ENCODE results near the gene DCD.

Gene DCD

GRCh38 chr12:54625598-54625997 is 22.6 kb downstream of the DCD start:
- H3K9ac ChIP-seq (ENCODE audit: low read depth, low read length) = no peak overlapping the region
- peaks cover 2% of the 10 kb centered on the region for H3K27me3 ChIP-seq (ENCODE audit: control insufficient read depth, insufficient read depth, low read length)
- H3K4me1 ChIP-seq (ENCODE audit: control insufficient read depth, insufficient read depth, low read length) = no peaks in the 10 kb centered on the region
- H3K9me3 ChIP-seq (ENCODE audit: control insufficient read depth, insufficient read depth, low read length) = peaks cover 6% of the 10 kb centered on the region
- H3K36me3 ChIP-seq (ENCODE audit: control insufficient read depth, insufficient read depth, low read length) = no peaks in the 10 kb centered on the region
- no peak overlapping the region for H3K4me3 ChIP-seq (ENCODE audit: low read depth, low read length)

- Histone ChIP-seq H3K4me1 (ENCODE audit: control insufficient read depth, insufficient read depth, low read length) (no peaks in the 10 kb centered on the region), H3K9me3 (ENCODE audit: control insufficient read depth, insufficient read depth, low read length) (peaks cover 6% of the 10 kb centered on the region), H3K27me3 (ENCODE audit: control insufficient read depth, insufficient read depth, low read length) (peaks cover 2% of the 10 kb centered on the region), H3K36me3 (ENCODE audit: control insufficient read depth, insufficient read depth, low read length) (no peaks in the 10 kb centered on the region), H3K4me3 (ENCODE audit: low read depth, low read length) (no peak overlapping the region), H3K9ac (ENCODE audit: low read depth, low read length) (no peak overlapping the region)
These were observed 23.6 kb downstream of the DCD start for GRCh38 chr12:54624315-54625279.

- peaks cover 2% of the 10 kb centered on the region for H3K27me3 ChIP-seq (ENCODE audit: control insufficient read depth, insufficient read depth, low read length)
- H3K9me3 ChIP-seq (ENCODE audit: control insufficient read depth, insufficient read depth, low read length) = peaks cover 2% of the 10 kb centered on the region
- H3K4me3 ChIP-seq (ENCODE audit: low read depth, low read length) = no peak overlapping the region
- H3K9ac ChIP-seq (ENCODE audit: low read depth, low read length) = no peak overlapping the region
- no peaks in the 10 kb centered on the region for H3K4me1 ChIP-seq (ENCODE audit: control insufficient read depth, insufficient read depth, low read length)
- H3K36me3 ChIP-seq (ENCODE audit: control insufficient read depth, insufficient read depth, low read length) = no peaks in the 10 kb centered on the region
These were observed 25.5 kb downstream of the DCD start for GRCh38 chr12:54622463-54623183.

GRCh38 chr12:54616933-54617680 is 31.1 kb downstream of the DCD start:
- Histone ChIP-seq H3K4me1 (ENCODE audit: control insufficient read depth, insufficient read depth, low read length) (no peaks in the 10 kb centered on the region), H3K4me3 (ENCODE audit: low read depth, low read length) (no peak overlapping the region), H3K36me3 (ENCODE audit: control insufficient read depth, insufficient read depth, low read length) (no peaks in the 10 kb centered on the region), H3K9me3 (ENCODE audit: control insufficient read depth, insufficient read depth, low read length) (no peaks in the 10 kb centered on the region), H3K27me3 (ENCODE audit: control insufficient read depth, insufficient read depth, low read length) (no peaks in the 10 kb centered on the region), H3K9ac (ENCODE audit: low read depth, low read length) (no peak overlapping the region)

GRCh38 chr12:54612225-54612750 is 35.9 kb downstream of the DCD start:
- H3K36me3 ChIP-seq (ENCODE audit: control insufficient read depth, insufficient read depth, low read length) = peaks cover 2% of the 10 kb centered on the region
- H3K4me1 ChIP-seq (ENCODE audit: control insufficient read depth, insufficient read depth, low read length) = no peaks in the 10 kb centered on the region
- H3K27me3 ChIP-seq (ENCODE audit: control insufficient read depth, insufficient read depth, low read length) = peaks cover 2% of the 10 kb centered on the region
- H3K9ac ChIP-seq (ENCODE audit: low read depth, low read length) = no peak overlapping the region
- H3K9me3 ChIP-seq (ENCODE audit: control insufficient read depth, insufficient read depth, low read length) = no peaks in the 10 kb centered on the region
- H3K4me3 ChIP-seq (ENCODE audit: low read depth, low read length) = no peak overlapping the region

GRCh38 chr12:54611715-54612149 is 36.4 kb downstream of the DCD start:
- H3K9ac ChIP-seq (ENCODE audit: low read depth, low read length) = no peak overlapping the region
- H3K4me1 ChIP-seq (ENCODE audit: control insufficient read depth, insufficient read depth, low read length) = no peaks in the 10 kb centered on the region
- no peak overlapping the region for H3K4me3 ChIP-seq (ENCODE audit: low read depth, low read length)
- H3K9me3 ChIP-seq (ENCODE audit: control insufficient read depth, insufficient read depth, low read length) = no peaks in the 10 kb centered on the region
- peaks cover 2% of the 10 kb centered on the region for H3K36me3 ChIP-seq (ENCODE audit: control insufficient read depth, insufficient read depth, low read length)
- H3K27me3 ChIP-seq (ENCODE audit: control insufficient read depth, insufficient read depth, low read length) = peaks cover 2% of the 10 kb centered on the region

- no peak overlapping the region for H3K9ac ChIP-seq (ENCODE audit: low read depth, low read length)
- no peak overlapping the region for H3K4me3 ChIP-seq (ENCODE audit: low read depth, low read length)
- no peaks in the 10 kb centered on the region for H3K9me3 ChIP-seq (ENCODE audit: control insufficient read depth, insufficient read depth, low read length)
- H3K36me3 ChIP-seq (ENCODE audit: control insufficient read depth, insufficient read depth, low read length) = peaks cover 2% of the 10 kb centered on the region
- H3K27me3 ChIP-seq (ENCODE audit: control insufficient read depth, insufficient read depth, low read length) = peaks cover 2% of the 10 kb centered on the region
- H3K4me1 ChIP-seq (ENCODE audit: control insufficient read depth, insufficient read depth, low read length) = no peaks in the 10 kb centered on the region
These were observed 39.4 kb downstream of the DCD start for GRCh38 chr12:54608769-54609168.

GRCh38 chr12:54608156-54608555 is 40.0 kb downstream of the DCD start:
- H3K9me3 ChIP-seq (ENCODE audit: control insufficient read depth, insufficient read depth, low read length) = no peaks in the 10 kb centered on the region
- H3K4me3 ChIP-seq (ENCODE audit: low read depth, low read length) = no peak overlapping the region
- peaks cover 2% of the 10 kb centered on the region for H3K27me3 ChIP-seq (ENCODE audit: control insufficient read depth, insufficient read depth, low read length)
- H3K4me1 ChIP-seq (ENCODE audit: control insufficient read depth, insufficient read depth, low read length) = no peaks in the 10 kb centered on the region
- no peak overlapping the region for H3K9ac ChIP-seq (ENCODE audit: low read depth, low read length)
- peaks cover 2% of the 10 kb centered on the region for H3K36me3 ChIP-seq (ENCODE audit: control insufficient read depth, insufficient read depth, low read length)

GRCh38 chr12:54606556-54606955 is 41.6 kb downstream of the DCD start:
- Histone ChIP-seq H3K27me3 (ENCODE audit: control insufficient read depth, insufficient read depth, low read length) (peaks cover 2% of the 10 kb centered on the region), H3K9ac (ENCODE audit: low read depth, low read length) (no peak overlapping the region), H3K36me3 (ENCODE audit: control insufficient read depth, insufficient read depth, low read length) (peaks cover 2% of the 10 kb centered on the region), H3K9me3 (ENCODE audit: control insufficient read depth, insufficient read depth, low read length) (no peaks in the 10 kb centered on the region), H3K4me3 (ENCODE audit: low read depth, low read length) (no peak overlapping the region), H3K4me1 (ENCODE audit: control insufficient read depth, insufficient read depth, low read length) (no peaks in the 10 kb centered on the region)

- Histone ChIP-seq H3K27me3 (ENCODE audit: control insufficient read depth, insufficient read depth, low read length) (peaks cover 2% of the 10 kb centered on the region), H3K4me1 (ENCODE audit: control insufficient read depth, insufficient read depth, low read length) (no peaks in the 10 kb centered on the region), H3K9ac (ENCODE audit: low read depth, low read length) (no peak overlapping the region), H3K36me3 (ENCODE audit: control insufficient read depth, insufficient read depth, low read length) (no peaks in the 10 kb centered on the region), H3K9me3 (ENCODE audit: control insufficient read depth, insufficient read depth, low read length) (no peaks in the 10 kb centered on the region), H3K4me3 (ENCODE audit: low read depth, low read length) (no peak overlapping the region)
These were observed 42.8 kb downstream of the DCD start for GRCh38 chr12:54605138-54605970.

Data from iPS-15b (cell line).